Measurements from ENCODE around the gene NOS2.
"Not testable (repeated sequence)": the region's sequence is repeated elsewhere in the genome, so short reads cannot be mapped to it uniquely, and the experiment has no call there.

NOS2 gene

DNA sequence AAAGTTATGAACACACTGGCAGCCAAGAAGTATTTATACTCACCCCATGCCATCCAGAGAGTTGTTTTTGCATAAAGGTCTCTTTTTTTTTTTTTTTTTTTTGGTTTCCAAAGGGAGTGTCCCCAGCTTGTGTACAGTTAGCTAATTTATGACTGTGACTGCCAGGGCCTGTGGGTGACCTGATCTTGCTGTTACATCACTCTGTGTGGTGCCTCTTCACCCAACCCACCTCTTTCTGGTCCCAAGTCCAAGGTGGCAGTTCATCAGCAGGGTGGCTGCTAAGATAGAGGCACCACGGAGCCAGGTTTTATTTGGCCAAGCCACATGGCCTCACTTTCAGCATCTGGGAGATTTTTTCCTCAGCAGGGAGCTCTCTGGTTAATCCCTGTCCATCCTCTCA is at the start of gene NOS2:
NOS2 (minus strand) TSS at position 8 of the 400 bp plus-strand sequence. CDS start 1,720 bp downstream, outside the sequence.
- in situ Hi-C loops (cut with MboI; ENCODE audit: low sequenced_read_pairs): no loop called here

DNA sequence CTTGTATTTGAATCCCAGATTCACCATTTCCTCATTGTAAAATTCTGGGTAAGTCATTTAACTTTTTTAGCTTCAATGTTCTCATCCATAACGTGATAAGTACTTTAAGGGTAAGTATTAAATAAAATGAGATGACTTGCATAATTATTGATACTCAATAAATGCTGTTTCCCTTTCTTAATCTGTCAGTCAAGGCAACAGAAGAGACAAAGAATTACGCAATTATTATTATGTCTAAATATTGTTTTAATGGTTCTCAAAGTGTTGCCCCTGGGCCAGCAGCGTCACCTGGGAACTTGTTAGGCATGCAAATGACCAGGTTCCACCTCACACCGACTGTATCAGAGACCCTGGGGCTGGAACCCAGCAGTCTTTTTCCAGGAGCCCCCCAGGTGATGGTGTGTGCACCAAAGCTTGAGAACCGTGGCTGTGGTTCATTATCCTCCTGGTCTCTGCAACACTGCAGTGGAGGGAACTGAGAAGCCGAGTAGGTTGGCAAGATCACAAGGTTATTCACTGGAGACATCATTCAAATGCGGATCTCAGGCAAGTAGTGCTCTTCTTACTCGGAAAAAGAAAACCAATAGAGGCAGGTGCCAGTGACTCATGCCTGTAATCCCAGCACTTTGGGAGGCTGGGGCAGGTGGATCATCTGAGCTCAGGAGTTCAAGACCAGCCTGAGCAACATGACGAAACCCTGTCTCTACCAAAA is 49.3 kb upstream of the NOS2 start:
- in situ Hi-C loops (cut with MboI; ENCODE audit: low sequenced_read_pairs): no loop called here

DNA sequence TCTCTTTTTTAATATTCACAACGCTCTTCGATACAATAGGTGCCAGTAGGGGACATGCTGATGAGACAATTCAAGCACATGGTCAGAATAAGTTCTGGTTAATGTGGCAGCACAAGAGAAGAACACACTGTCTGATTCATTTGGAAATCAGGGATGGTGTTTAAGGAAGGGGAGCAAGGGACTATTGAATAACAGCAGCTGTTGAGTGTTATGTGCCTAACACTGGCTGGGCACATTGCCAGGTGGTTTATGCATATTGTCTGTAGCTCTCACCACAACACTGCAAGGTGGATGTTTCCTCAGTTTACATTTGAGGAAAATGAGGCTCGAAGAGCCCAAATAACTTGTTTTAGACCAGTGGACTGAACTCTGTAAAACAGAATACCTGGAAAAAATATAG is 48.6 kb upstream of the NOS2 start:
- in situ Hi-C loops (cut with MboI; ENCODE audit: low sequenced_read_pairs): no loop called here

DNA sequence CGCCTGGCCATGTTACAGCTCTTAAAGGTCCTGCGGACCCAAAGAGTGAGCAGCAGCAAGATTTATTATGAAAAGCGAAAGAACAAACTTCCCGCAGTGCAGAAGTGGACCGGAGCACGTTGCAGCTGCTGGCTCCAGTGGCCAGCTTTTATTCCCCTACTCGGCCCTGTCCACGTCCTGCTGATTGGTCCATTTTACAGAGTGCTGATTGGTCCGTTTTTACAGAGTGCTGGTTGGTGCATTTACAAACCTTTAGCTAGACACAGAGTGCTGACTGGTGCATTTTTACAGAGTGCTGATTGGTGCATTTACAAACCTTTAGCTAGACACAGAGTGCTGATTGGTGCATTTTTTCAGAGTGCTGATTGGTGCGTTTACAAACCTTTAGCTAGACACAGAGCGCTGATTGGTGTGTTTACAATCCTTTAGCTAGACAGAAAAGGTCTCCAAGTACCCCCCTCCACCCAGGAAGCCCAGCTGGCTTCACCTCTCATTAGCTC is 46.5 kb upstream of the NOS2 start:
- in situ Hi-C loops (cut with MboI; ENCODE audit: low sequenced_read_pairs): not testable (repeated sequence)

DNA sequence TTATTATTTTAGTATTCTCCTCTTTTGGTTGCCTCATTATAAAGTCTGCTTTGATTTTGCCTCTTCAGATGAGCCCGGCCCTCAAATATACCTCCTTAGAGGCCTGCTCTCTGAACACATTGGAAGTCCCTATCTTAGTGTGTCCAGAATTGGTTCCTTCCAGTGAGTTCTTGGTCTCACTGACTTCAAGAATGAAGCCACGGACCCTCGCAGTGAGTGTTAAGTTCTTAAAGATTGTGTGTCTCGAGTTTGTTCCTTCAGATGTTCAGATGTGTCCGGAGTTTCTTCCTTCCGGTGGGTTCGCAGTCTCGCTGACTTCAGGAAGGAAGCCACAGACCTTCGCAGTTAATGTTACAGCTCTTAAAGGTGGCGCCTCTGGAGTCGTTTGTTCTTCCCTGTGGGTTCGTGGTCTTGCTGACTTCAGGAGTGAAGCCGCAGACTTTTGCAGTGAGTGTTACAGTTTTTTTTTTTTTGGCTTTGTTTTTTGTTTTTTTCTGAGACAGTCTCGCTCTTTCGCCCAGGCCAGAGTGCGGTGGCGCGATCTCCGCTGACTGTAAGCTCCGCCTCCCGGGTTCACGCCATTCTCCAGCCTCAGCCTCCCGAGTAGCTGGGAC is 45.8 kb upstream of the NOS2 start:
- in situ Hi-C loops (cut with MboI; ENCODE audit: low sequenced_read_pairs): no loop called here

DNA sequence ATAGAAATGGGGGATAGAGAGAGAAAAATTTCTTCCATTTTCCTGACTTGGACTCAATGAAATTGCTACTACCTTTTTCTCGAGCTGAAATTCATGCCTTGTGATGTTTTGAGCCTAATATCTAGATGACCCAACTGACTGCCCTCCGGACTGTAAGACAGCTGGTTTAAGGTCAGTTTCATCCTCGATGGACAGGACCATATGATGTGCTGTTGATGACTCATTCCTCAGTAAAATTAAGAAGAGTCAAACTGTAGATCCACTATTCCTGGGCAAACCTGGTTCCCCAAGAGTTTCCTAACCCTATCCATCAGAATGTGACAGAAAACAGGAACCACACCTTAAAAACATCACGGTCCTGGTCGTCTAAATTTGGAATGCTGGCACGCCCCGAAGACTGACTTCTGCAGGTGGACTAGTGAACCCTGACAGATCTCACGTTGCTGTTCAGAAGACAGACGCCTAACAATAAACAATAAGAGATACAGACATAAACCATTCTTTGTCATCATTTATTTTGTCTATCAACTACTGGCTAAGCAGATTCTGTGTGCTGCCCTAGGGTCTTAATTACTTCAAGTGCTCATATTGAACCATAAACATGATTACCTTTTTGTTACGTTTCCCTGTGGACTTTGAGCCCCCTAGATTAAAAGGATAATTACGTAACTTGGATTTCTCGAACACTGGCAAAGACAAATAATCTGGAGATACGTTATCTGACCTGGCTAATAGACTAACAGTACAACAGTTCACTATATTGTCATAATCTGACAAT is 45.1 kb upstream of the NOS2 start:
- in situ Hi-C loops (cut with MboI; ENCODE audit: low sequenced_read_pairs): no loop called here

DNA sequence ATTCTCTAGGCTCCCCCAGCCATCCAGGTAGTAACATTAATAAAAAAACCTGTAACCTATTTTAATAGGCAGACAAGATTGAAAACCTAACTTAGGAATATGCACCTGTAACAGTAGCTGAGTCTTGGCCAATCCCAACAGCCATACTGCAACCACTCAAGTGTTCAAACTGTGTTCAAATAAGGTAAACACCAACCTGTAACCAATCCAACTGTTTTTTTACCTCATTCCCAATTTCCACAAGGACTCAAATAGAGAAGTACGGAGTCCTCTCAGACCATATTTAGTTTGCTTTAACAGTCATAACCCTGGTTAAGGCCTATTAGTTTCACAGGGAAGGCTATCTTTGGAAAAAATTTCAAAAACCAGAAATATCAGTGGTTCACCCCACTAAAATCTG is 40.4 kb upstream of the NOS2 start:
- in situ Hi-C loops (cut with MboI; ENCODE audit: low sequenced_read_pairs): no loop called here

DNA sequence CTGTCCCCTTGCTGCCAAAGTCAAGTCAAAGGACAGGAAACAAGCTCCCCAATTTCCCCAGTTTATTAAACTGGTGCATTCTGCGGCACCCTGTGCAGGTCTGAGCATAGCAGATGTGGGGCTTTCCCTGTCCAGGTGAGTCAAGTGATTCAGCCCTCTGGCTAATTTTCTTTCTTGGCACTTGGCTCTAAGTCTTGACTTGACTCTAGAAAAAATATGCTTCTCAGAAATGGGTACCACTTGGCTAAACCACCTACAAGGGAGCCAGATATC is 40.0 kb upstream of the NOS2 start:
- in situ Hi-C loops (cut with MboI; ENCODE audit: low sequenced_read_pairs): not testable (repeated sequence)

DNA sequence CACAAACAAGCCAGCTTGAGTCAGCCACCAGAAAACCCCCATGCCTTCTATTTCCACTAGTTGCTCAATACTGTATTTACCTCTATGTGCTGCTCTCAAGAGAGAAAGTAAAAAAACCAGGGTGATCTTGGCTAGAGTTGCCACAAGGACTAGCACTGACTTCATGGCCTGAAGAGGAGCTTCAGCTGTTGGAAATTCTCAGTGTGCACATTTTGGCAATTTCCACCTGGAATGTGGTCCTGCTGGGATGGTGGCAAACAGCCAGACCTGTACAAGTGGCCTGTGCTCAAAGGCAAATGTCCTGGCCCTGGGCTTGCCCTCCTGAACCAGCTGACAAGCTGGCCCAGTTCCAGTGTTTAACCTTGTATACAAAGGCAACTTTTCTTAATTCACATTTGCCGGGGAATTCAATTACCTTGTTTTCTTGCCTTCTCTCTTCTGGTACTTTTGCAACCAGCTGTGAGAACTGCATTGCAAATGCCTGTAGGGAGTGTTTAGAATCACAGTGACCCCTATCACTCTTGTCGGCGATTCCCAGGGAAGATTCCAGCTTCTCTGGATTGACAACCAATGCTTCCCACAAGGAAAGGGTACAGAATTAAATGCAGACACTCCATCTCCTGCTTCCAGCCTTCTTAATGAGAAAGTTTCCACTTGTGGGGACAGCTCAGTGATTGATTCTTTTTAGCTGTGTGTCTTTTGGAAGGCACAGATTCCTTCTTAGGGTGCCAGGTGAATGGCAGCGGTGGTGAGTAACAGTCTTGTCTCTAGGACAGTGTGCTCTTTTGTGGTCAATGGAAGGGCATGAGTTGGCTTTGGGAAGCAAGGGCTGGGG is 39.5 kb upstream of the NOS2 start:
- in situ Hi-C loops (cut with MboI; ENCODE audit: low sequenced_read_pairs): not testable (repeated sequence)

DNA sequence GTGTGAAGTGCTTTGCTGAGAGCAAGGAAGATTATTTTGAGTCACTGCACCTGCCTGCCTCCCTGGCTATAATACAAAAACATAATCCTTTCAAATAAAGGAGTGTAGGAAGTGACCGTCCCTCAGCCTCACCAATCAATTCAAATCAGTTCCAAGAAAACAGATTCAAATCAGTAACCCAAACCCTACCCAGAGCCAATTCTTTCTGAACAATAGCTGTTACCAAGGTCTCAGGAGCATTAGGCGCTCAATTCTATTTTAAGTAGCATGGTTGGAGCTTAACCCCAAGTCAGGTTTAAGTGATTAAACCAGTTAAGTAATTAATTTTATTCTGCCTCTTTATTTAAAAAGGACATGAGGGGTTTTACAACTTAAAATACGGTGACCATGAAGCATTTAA is 38.3 kb upstream of the NOS2 start:
- in situ Hi-C loops (cut with MboI; ENCODE audit: low sequenced_read_pairs): not testable (repeated sequence)

DNA sequence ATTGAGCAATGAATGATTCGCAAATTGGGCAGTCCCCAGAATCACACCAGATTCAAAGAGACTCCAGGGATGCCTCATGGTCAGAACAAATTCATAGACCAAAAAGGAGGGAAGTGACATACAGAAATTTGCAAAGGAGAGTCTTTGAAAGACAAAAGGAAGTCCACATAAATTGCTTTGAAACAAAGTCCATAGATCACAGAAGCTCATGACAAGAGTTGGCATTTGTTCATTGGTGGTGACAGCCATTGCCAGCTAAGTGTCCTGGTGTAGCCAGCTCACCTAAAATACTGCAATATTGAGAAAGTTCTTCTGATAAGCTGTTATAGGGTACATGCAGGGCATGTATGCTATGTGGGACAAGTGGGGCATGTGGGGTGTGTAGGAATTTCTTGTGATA is 37.4 kb upstream of the NOS2 start:
- in situ Hi-C loops (cut with MboI; ENCODE audit: low sequenced_read_pairs): not testable (repeated sequence)

DNA sequence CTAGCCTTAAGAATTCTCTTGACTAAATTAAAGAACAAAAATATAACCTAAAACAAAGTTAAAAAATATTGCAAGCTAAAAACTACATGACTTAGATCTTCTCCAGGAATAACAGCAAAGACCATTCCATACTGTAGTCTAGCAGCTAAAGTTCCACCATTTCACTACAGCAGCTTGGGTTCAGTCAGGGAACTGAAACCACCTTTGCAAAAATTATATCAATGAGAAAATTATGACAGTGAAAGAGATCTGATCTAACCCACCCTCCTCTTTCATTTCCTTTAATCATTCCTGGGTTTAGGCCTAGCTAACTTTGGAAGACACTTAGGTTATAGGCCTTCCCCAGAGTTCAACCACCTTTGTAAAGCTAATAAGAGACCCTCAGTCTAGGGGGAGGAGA is 36.3 kb upstream of the NOS2 start:
- in situ Hi-C loops (cut with MboI; ENCODE audit: low sequenced_read_pairs): no loop called here

DNA sequence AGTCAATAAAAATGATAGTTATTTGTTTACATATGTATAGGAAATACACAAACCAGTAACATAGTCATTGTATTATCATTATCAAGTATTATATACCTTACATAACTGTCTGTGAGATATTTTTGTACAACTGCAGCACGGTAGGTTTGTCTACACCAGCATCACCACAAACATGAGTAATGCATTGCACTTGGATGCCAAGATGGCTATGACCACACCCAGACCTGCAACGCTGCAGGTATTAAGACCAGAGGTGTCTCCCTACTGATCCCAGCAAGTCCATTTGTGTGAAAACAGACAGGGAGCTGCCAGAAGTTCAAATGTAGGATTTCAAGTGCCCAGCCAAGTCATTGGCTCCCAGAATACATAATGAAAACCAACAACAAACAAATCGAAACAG is 34.2 kb upstream of the NOS2 start:
- in situ Hi-C loops (cut with MboI; ENCODE audit: low sequenced_read_pairs): no loop called here

DNA sequence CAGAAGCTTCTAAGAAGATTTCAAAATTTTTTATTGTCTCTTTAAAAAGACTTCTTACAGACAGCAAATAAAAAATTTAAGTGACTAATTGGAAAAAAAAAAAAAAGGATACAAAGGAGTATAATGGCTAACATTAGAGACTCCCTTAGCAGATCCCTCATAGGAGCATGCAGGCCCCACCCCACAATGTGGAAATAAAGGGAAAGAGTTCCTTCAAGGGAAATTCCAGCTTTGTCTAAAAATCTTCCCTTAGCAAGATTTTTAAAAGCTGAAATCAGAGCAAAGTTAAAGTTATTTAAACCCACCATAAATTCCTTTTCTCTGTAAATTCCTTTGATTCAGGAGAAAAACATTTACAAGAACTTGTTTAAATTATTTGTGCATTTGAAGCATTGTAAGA is 32.5 kb upstream of the NOS2 start:
- in situ Hi-C loops (cut with MboI; ENCODE audit: low sequenced_read_pairs): no loop called here

DNA sequence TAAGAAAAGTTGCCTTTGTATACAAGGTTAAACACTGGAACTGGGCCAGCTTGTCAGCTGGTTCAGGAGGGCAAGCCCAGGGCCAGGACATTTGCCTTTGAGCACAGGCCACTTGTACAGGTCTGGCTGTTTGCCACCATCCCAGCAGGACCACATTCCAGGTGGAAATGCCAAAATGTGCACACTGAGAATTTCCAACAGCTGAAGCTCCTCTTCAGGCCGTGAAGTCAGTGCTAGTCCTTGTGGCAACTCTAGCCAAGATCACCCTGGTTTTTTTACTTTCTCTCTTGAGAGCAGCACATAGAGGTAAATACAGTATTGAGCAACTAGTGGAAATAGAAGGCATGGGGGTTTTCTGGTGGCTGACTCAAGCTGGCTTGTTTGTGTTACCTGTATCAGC is 29.6 kb upstream of the NOS2 start:
- in situ Hi-C loops (cut with MboI; ENCODE audit: low sequenced_read_pairs): not testable (repeated sequence)

DNA sequence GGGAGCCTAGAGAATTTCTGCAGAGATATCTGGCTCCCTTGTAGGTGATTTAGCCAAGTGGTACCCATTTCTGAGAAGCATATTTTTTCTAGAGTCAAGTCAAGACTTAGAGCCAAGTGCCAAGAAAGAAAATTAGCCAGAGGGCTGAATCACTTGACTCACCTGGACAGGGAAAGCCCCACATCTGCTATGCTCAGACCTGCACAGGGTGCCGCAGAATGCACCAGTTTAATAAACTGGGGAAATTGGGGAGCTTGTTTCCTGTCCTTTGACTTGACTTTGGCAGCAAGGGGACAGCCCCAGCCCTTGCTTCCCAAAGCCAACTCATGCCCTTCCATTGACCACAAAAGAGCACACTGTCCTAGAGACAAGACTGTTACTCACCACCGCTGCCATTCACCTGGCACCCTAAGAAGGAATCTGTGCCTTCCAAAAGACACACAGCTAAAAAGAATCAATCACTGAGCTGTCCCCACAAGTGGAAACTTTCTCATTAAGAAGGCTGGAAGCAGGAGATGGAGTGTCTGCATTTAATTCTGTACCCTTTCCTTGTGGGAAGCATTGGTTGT is 28.9 kb upstream of the NOS2 start:
- in situ Hi-C loops (cut with MboI; ENCODE audit: low sequenced_read_pairs): not testable (repeated sequence)

DNA sequence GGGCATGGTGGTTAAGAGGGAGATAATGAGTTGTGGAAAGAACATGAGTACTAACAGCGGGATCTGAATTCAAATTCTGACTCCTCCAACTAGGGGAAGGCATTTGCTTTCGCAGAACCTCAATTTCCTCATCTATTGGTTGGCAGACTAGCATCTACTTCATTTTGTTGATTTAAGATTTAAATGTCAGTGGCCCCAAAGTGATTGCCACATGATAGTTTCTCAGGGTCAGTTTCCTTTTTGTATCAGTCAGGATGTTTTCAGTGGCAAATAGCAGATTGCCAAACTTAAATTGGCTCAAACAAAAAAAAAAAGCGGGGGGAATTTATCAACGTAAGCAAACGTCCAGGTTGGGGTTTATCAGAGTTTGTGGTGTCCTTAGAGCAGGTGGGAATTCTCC is 25.1 kb upstream of the NOS2 start:
- in situ Hi-C loops (cut with MboI; ENCODE audit: low sequenced_read_pairs): no loop called here

DNA sequence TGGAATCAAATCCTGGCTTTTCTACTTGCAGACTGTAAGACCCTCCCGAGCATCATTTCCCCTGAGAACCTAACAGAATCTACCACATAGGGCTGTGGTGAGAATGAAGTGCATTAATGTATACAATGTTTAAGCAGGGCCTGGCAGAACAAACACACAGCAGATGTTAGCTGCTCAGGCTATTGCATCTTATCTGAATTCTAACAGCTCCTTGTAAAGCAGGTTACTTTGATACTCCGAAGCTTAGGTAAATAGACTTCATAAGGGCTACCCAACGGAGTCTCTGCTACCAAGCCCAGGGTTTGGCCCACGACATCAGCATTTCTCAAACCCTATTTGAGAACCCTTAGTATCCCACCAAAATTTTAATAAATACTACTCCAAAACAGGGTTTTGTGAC is 24.4 kb upstream of the NOS2 start:
- in situ Hi-C loops (cut with MboI; ENCODE audit: low sequenced_read_pairs): no loop called here

DNA sequence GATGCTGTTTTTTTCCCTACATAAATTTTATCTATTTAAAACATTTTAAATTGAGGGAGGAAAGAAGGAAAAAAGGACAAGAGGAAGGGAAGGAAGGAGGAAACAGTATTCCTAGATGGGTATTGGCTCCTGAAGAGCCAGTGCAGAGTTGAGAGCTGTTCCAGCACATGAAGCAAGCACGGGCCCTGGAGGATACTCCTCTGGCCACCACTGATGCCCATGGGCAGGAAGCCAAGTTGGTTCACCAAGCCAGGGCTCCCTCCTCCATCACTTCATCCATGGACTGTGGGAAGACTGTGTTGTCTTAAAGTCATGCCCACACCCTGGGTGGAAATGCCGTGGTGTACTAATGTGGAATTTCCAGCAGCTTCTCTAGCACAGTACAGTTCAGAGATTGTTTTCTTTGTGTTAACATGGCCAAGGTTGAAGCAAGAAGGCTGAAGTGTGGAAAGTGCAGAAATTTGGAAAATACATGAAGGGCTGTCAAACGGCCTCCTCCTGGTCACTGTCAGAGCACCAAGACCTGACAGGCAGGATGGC is 23.9 kb upstream of the NOS2 start:
- in situ Hi-C loops (cut with MboI; ENCODE audit: low sequenced_read_pairs): no loop called here

DNA sequence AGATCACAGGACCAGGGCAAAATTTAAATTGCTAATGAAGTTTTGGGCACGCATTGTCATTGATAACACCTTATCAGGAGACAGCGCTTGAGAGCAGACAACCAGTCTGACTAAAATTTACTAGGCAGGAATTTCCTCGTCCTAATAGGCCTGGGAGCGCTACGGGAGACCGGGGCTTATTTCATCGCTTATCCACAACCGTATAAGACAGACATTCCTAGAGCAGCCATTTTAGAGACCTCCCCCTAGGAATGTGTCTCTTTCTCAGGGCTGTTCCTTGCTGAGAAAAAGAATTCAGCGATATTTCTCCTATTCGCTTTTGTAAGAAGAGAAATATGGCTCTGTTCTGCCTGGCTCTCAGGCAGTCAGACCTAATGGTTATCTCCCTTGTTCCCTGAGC is 21.8 kb upstream of the NOS2 start:
- in situ Hi-C loops (cut with MboI; ENCODE audit: low sequenced_read_pairs): not testable (repeated sequence)

DNA sequence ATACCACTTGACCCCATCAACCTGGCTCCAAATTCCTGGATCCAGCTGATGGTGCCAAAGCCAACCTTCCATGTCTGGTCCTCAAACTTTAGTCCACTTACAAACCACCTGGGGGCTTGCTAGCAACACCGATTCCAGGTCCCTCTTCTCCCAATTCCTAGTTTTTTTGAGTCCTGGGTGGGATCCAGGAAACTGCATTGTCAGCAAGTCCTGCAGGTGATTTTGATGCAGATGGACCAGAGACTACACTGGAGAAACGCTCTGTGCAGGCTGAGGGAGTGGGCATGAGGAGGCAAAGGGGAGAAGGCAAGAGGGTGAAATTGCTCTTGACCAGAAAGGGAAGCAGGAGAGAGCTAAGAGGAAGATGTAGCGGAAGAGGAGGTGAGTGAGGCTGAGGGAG is 21.0 kb upstream of the NOS2 start:
- in situ Hi-C loops (cut with MboI; ENCODE audit: low sequenced_read_pairs): no loop called here
